Esophagus muscularis mucosa (tissue), 4 donors: ENCODE data around the gene UBE2E3. TPM values are rescaled to one million over a fixed set of nuclear protein-coding genes. Genes with fewer than 3 reads are reported as not detected.

ENCODE experiments used
- DNase-seq: peaks from one replicate; pipeline ENCODE4 v3.0.0-alpha.2; 2017; ENCODE audit errors: extremely low spot score
- H3K27ac ChIP-seq, 4 donors: fragments of 200-600 bp; sonication (generic); replicated peaks in 1 of 4; 1 replicate in 3 of 4; 2 replicates in 1 of 4; pipeline ENCODE4 v1.5.1; 2016 to 2019; ENCODE audit warnings: mild to moderate bottlenecking in 1 of 4
- H3K27me3 ChIP-seq, 4 donors: fragments of 200-600 bp; sonication (generic); one replicate each; pipeline versions ENCODE4 v1.5.1 to v1.6.0; 2016 to 2019
- H3K36me3 ChIP-seq, 4 donors: fragments of 200-600 bp; sonication (generic); one replicate each; pipeline ENCODE4 v1.5.1; 2016 to 2019
- H3K4me1 ChIP-seq, 4 donors: fragments of 200-600 bp; sonication (generic); one replicate each; pipeline ENCODE4 v1.5.1; 2016 to 2019
- H3K4me3 ChIP-seq, 4 donors: fragments of 200-600 bp; sonication (generic); 1 replicate in 2 of 4; 2 replicates in 2 of 4; pipeline ENCODE4 v1.5.1; 2016 to 2019; ENCODE audit warnings: mild to moderate bottlenecking in 4 of 4, moderate library complexity in 1 of 4
- H3K9me3 ChIP-seq, 4 donors: fragments of 200-600 bp; sonication (generic); 1 replicate in 3 of 4; 2 replicates in 1 of 4; pipeline ENCODE4 v1.5.1; 2016 to 2019
- EP300 ChIP-seq: sonication (generic); formaldehyde crosslinking; IDR thresholded peaks from one replicate; pipeline ENCODE4 v1.6.1; 2017; ENCODE audit warnings: antibody characterized with exemption
- POLR2A ChIP-seq: fragments of 450-650 bp; IDR thresholded peaks from one replicate; pipeline ENCODE4 v1.6.1; 2017; ENCODE audit warnings: antibody characterized with exemption, moderate library complexity, mild to moderate bottlenecking, low read depth
- POLR2AphosphoS5 ChIP-seq, 2 donors: sonication (generic); formaldehyde crosslinking; IDR thresholded peaks; one replicate each; pipeline ENCODE4 v1.6.1; 2017; ENCODE audit warnings: antibody characterized with exemption in 2 of 2
- WGBS: methylation state at CpG from one replicate; pipeline ENCODE4 v1.1.5; 2018; 5-methylcytosine and 5-hydroxymethylcytosine counted together
- intact Hi-C: fragments of 100-400 bp; cut with DNase I; formaldehyde crosslinking; loops from one replicate; pipeline ENCODE4 v1.15.1; 2023
- total RNA-seq, 4 donors: library from RNA; depleted of rRNA; stranded (reverse); fragments of >200 nt; gene quantifications; one replicate each; pipeline versions ENCODE4 v1.1.0 to v1.2.1, GENCODE V29; 2016
- TF ChIP-seq, protein P1 (sequence below), 3 experiments: fragments of 200-600 bp in 2 of 3; fragments of 450-650 bp in 1 of 3; sonication (generic) in 2 of 3; IDR thresholded peaks; one replicate each; pipeline ENCODE4 v1.5.1; 2017 to 2019; ENCODE audit warnings: antibody characterized with exemption in 3 of 3, mild to moderate bottlenecking in 2 of 3, moderate library complexity in 1 of 3

The UBE2E3 gene
- total RNA-seq, 4 donors from 2014 or later, result 32.8 to 57.7 (median 40.2) TPM

- H3K27ac ChIP-seq, result no peak overlapping the region
- H3K9me3 ChIP-seq, result no peaks in the 10 kb centered on the region
- intact Hi-C loops, result no loop called here
- no peaks in the 10 kb centered on the region for H3K27me3 ChIP-seq
- H3K4me3 ChIP-seq, result no peak overlapping the region
- H3K4me1 ChIP-seq, result peaks cover 0 to 9% (median 3%) of the 10 kb centered on the region in 4 donors
- no peak for DNase-seq
- no peak for TF ChIP-seq POLR2AphosphoS5 (IDR thresholded peaks at IDR 0.05)
- TF ChIP-seq, protein P1, sequence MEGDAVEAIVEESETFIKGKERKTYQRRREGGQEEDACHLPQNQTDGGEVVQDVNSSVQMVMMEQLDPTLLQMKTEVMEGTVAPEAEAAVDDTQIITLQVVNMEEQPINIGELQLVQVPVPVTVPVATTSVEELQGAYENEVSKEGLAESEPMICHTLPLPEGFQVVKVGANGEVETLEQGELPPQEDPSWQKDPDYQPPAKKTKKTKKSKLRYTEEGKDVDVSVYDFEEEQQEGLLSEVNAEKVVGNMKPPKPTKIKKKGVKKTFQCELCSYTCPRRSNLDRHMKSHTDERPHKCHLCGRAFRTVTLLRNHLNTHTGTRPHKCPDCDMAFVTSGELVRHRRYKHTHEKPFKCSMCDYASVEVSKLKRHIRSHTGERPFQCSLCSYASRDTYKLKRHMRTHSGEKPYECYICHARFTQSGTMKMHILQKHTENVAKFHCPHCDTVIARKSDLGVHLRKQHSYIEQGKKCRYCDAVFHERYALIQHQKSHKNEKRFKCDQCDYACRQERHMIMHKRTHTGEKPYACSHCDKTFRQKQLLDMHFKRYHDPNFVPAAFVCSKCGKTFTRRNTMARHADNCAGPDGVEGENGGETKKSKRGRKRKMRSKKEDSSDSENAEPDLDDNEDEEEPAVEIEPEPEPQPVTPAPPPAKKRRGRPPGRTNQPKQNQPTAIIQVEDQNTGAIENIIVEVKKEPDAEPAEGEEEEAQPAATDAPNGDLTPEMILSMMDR (IDR thresholded peaks at IDR 0.05), result no peak
- TF ChIP-seq POLR2A, result no peak
- no peak for TF ChIP-seq EP300
- no peaks in the 10 kb centered on the region for H3K36me3 ChIP-seq
- WGBS, result 71% methylated on average over 1 of the region's 1 CpG
These were observed 66.4 kb downstream of the UBE2E3 start for GRCh38 chr2:181046833-181047232.

- intact Hi-C loops, result no loop called here
- Histone ChIP-seq H3K4me3 (no peak overlapping the region), H3K27ac (no peak overlapping the region), H3K36me3 (no peaks in the 10 kb centered on the region), H3K9me3 (no peaks in the 10 kb centered on the region), H3K4me1 (peaks cover 0 to 9% (median under 1%) of the 10 kb centered on the region in 4 donors), H3K27me3 (no peaks in the 10 kb centered on the region)
- 83% methylated on average over 4 of the region's 4 CpGs for WGBS
- TF ChIP-seq POLR2A (no peak), POLR2AphosphoS5 (IDR thresholded peaks at IDR 0.05) (no peak), EP300 (no peak)
- TF ChIP-seq, protein P1 (IDR thresholded peaks at IDR 0.05), result no peak
- DNase-seq, result no peak
These were observed 67.4 kb downstream of the UBE2E3 start for GRCh38 chr2:181047829-181048228.

DNA sequence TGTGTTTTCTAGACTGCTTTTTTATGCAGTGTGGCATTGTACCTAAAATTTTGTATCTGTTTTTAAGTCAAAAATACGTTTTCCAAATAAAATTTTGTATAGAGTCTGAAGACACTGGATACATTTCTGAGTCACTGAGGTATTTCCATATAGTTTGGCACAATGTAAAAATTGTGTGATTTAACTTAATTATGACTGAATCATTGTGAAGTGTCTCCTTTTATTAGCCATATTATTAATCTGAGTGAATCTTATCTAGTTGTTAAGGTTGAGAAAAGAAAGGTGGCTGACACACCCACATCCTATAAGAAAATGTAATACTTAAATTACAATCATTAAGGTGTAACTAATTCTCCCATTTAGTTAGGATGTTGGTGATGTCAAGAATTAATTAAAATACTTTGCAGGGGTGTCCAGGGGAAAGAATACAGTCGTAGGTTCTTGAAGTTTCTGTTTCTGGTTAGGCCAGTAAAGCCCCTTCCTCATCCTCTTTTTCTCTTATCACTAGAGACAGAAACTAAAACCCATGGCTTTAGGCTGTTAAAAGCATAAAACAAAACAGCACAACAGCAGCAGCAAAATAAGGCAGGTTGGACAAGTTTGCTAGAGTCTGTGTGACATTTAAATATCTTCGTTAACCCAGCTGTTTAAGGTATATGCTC is 71.6 kb downstream of the UBE2E3 start:
- Histone ChIP-seq H3K4me1 (peaks cover 0 to 3% (median 0%) of the 10 kb centered on the region in 4 donors), H3K27me3 (no peaks in the 10 kb centered on the region), H3K36me3 (no peaks in the 10 kb centered on the region), H3K9me3 (no peaks in the 10 kb centered on the region), H3K4me3 (no peak overlapping the region), H3K27ac (no peak overlapping the region)
- 84% methylated on average over 3 of the region's 3 CpGs for WGBS
- intact Hi-C loops, result no loop called here
- TF ChIP-seq POLR2AphosphoS5 (IDR thresholded peaks at IDR 0.05), result no peak
- TF ChIP-seq, protein P1 (IDR thresholded peaks at IDR 0.05), result no peak
- no peak for TF ChIP-seq POLR2A
- no peak for TF ChIP-seq EP300
- DNase-seq, result no peak

DNA sequence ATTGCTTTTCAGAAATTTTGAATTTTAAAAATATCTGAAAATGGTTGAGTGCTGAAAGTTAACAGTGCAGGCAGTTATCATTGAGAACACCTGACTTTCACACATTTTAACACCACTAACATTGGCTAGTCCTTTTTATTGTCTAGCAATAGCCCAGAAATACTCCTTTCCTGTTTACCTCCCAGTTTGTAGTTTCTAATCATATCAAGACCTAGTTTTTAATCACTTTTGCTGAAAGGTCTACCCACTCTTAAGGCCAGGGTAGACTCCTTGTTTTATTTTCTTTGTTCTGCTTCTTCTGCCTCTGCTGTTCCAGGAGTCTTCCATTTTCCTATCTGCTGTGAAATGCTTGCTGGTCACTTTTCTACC is 72.1 kb downstream of the UBE2E3 start:
- intact Hi-C loops, result no loop called here

More for the DNA sequence above, 72.1 kb downstream of the UBE2E3 start:
- peaks cover 0 to 3% (median 0%) of the 10 kb centered on the region in 4 donors for H3K4me1 ChIP-seq
- H3K9me3 ChIP-seq, result no peaks in the 10 kb centered on the region
- TF ChIP-seq EP300, result no peak
- no peak for TF ChIP-seq POLR2A
- no peak for TF ChIP-seq POLR2AphosphoS5 (IDR thresholded peaks at IDR 0.05)
- TF ChIP-seq, protein P1 (IDR thresholded peaks at IDR 0.05), result no peak
- no peak overlapping the region for H3K4me3 ChIP-seq
- no peaks in the 10 kb centered on the region for H3K27me3 ChIP-seq
- H3K36me3 ChIP-seq, result no peaks in the 10 kb centered on the region
- no peak overlapping the region for H3K27ac ChIP-seq
- no peak for DNase-seq
